K562 (cell line): ENCODE data around the gene MBOAT2. TPM values are rescaled to one million over a fixed set of nuclear protein-coding genes. Genes with fewer than 3 reads are reported as not detected.

ENCODE experiments used
- ATAC-seq: fragments of 200-7000 bp; cut with Tn5 transposase; 3 replicates; pipeline ENCODE4 v1.9.1; 2020; ENCODE audit warnings: moderate library complexity
- BruUV-seq: library from RNA; stranded (reverse); fragments of 400-500 nt; replicated peaks from 2 replicates; lab custom pipeline; 2021; lab: Mats Ljungman, UMichigan
- CTCF ChIA-PET: fragments of 300-600 bp; formaldehyde crosslinking; extraction: SDS; loops from one replicate; lab custom pipeline; 2021; ENCODE audit warnings: low intra/inter-chr PET ratio; lab: Yijun Ruan, JAX
- POLR2A ChIA-PET: fragments of 300-600, 350-650 bp; sonication (Branson Sonifier 250); formaldehyde crosslinking; extraction: SDS; loops from one replicate; lab custom pipeline; 2021; ENCODE audit warnings: antibody characterized with exemption, inconsistent platforms; lab: Yijun Ruan, JAX
- DNase-seq, 4 experiments: peaks; one replicate each; pipeline versions ENCODE4 v3.0.0 to v3.0.0-alpha.2; 2011 to 2018; ENCODE audit warnings: low spot score in 3 of 4, mixed read lengths in 3 of 4; ENCODE audit errors: extremely low read depth in 1 of 4
- FAIRE-seq: peaks from 2 replicates; lab custom pipeline; 2011; peaks lifted over from hg19 to GRCh38; lab: Jason Lieb, UNC
- H2AFZ ChIP-seq: 2 replicates; pipeline ENCODE4 v1.6.0; 2011; ENCODE audit warnings: low read depth, low read length, control low read depth, inconsistent platforms
- H3K27ac ChIP-seq: fragments of 200-600 bp; 3 replicates; pipeline ENCODE4 v1.8.0; 2011; ENCODE audit warnings: low read depth, mild to moderate bottlenecking, control low read depth, inconsistent platforms, low read length, moderate library complexity, mixed read lengths; ENCODE audit errors: extremely low read depth
- H3K27me3 ChIP-seq, 2 experiments: fragments of 300-600 bp in 1 of 2; 2 replicates in 1 of 2; 3 replicates in 1 of 2; pipeline versions ENCODE4 v1.6.0 to v1.8.0; 2011; ENCODE audit warnings: inconsistent platforms in 2 of 2, low read length in 2 of 2, mild to moderate bottlenecking in 1 of 2, mixed read lengths in 1 of 2, moderate library complexity in 1 of 2; ENCODE audit not compliant: control insufficient read depth in 2 of 2, insufficient read depth in 2 of 2
- H3K36me3 ChIP-seq: fragments of 300-600 bp; 3 replicates; pipeline ENCODE4 v1.8.0; 2011; ENCODE audit warnings: mild to moderate bottlenecking, low read length, inconsistent platforms; ENCODE audit not compliant: control insufficient read depth, insufficient read depth
- H3K4me1 ChIP-seq, 2 experiments: fragments of 200-600 bp in 1 of 2; replicated peaks in 1 of 2; 2 replicates in 1 of 2; 3 replicates in 1 of 2; pipeline versions ENCODE4 v1.5.1 to v1.8.0; 2011; ENCODE audit warnings: inconsistent platforms in 2 of 2, low read length in 2 of 2, mild to moderate bottlenecking in 1 of 2, mixed read lengths in 1 of 2, moderate library complexity in 1 of 2; ENCODE audit not compliant: control insufficient read depth in 2 of 2, insufficient read depth in 2 of 2
- H3K4me2 ChIP-seq: 2 replicates; pipeline ENCODE4 v1.6.1; 2011; ENCODE audit warnings: low read length, control low read depth, inconsistent platforms, mixed read lengths; ENCODE audit not compliant: insufficient read depth
- H3K4me3 ChIP-seq: fragments of 200-600 bp; sonication (generic), shearing (Covaris generic); 2 replicates; pipeline ENCODE4 v1.5.1; 2016; ENCODE audit warnings: control low read depth, inconsistent platforms
- H3K79me2 ChIP-seq: fragments of 200-600 bp; 3 replicates; pipeline ENCODE4 v1.8.0; 2011; ENCODE audit warnings: low read length, inconsistent platforms; ENCODE audit not compliant: control insufficient read depth, insufficient read depth
- H3K9ac ChIP-seq, 2 experiments: 2 replicates each; pipeline versions ENCODE4 v1.6.0 to v1.6.1; 2011; ENCODE audit warnings: low read depth in 2 of 2, low read length in 2 of 2, control low read depth in 1 of 2, inconsistent platforms in 1 of 2, mild to moderate bottlenecking in 1 of 2, mixed read lengths in 1 of 2; ENCODE audit not compliant: insufficient read depth in 1 of 2
- H3K9me1 ChIP-seq: one replicate; pipeline ENCODE4 v1.6.0; 2011; ENCODE audit warnings: inconsistent platforms, mild to moderate bottlenecking, low read length, moderate library complexity; ENCODE audit not compliant: control insufficient read depth, insufficient read depth
- H3K9me3 ChIP-seq: replicated peaks from 2 replicates; pipeline ENCODE4 v1.5.1; 2011; ENCODE audit warnings: low read depth, low read length, inconsistent platforms; ENCODE audit not compliant: control insufficient read depth, insufficient read depth
- H4K20me1 ChIP-seq: replicated peaks from 2 replicates; pipeline ENCODE4 v1.6.1; 2011; ENCODE audit warnings: low read length, inconsistent platforms, mixed read lengths; ENCODE audit not compliant: control insufficient read depth, insufficient read depth
- CHD1 ChIP-seq: fragments of 200-600 bp; sonication (generic); IDR thresholded peaks from one replicate; pipeline ENCODE4 v1.6.1; 2012; ENCODE audit warnings: mild to moderate bottlenecking, moderate library complexity, low read length, inconsistent platforms
- DMBX1 ChIP-seq: fragments of 250-450 bp; sonication (Bioruptor Pico); IDR thresholded peaks from 2 replicates; pipeline ENCODE4 v1.8.0; 2022; ENCODE audit warnings: inconsistent platforms, mild to moderate bottlenecking, moderate library complexity, borderline replicate concordance
- GATA2 ChIP-seq: sonication (generic); formaldehyde crosslinking; IDR thresholded peaks from 2 replicates; pipeline ENCODE4 v1.4.0; 2020; ENCODE audit warnings: mild to moderate bottlenecking, missing genetic modification reagents
- SREBF2 ChIP-seq: sonication (generic); formaldehyde crosslinking; IDR thresholded peaks from 2 replicates; pipeline ENCODE4 v1.4.0; 2020; ENCODE audit warnings: mild to moderate bottlenecking, missing genetic modification reagents
- WGBS: fragments of 100-300 bp; shearing (Covaris generic); methylation state at CpG from one replicate; pipeline ENCODE4 v1.1.6; 2016; ENCODE audit warnings: low coverage, mixed read lengths; ENCODE audit not compliant: insufficient coverage; ENCODE audit errors: missing lambda C conversion rate; 5-methylcytosine and 5-hydroxymethylcytosine counted together
- in situ Hi-C: fragments of 300-500 bp; cut with MboI; formaldehyde crosslinking; loops from 4 replicates; pipeline ENCODE4 v1.15.0; 2018; ENCODE audit warnings: inconsistent platforms, mixed read lengths
- intact Hi-C: fragments of 100-400 bp; cut with micrococcal nuclease; formaldehyde crosslinking; loops from 2 replicates; pipeline ENCODE4 v1.14.2; 2022
- polyA plus RNA-seq, 8 experiments: library from polyadenylated mRNA; depleted of rRNA in 4 of 8; stranded (reverse) in 5 of 8; unstranded in 3 of 8; fragments of >200 nt; fragmentation: Nextera tagmentation in 2 of 8; fragmentation: Illumina TruSeq in 1 of 8; extraction: Ambion mirVana in 2 of 8; extraction: Trizol in 1 of 8; gene quantifications; 2 replicates each; pipeline versions ENCODE4 v1.2.1 to v1.2.3, GENCODE V29; 2011 to 2014; ENCODE audit warnings: inconsistent platforms in 1 of 8, missing spikeins in 1 of 8
- total RNA-seq, 7 experiments: library from RNA; depleted of rRNA in 6 of 7; stranded (reverse); fragments of >200 nt in 6 of 7; fragmentation: Illumina TruSeq in 2 of 7; extraction: Trizol in 2 of 7; gene quantifications; 2 replicates each; pipeline versions ENCODE4 v1.2.1 to v1.2.3, GENCODE V29; 2011 to 2021; ENCODE audit warnings: low replicate concordance in 1 of 7
- TF ChIP-seq, protein P1 (sequence below): fragments of 250-450 bp; sonication (Bioruptor Pico); IDR thresholded peaks from 2 replicates; pipeline ENCODE4 v1.5.1; 2021; ENCODE audit warnings: mild to moderate bottlenecking
- TF ChIP-seq, protein P2 (sequence below): fragments of 250-450 bp; sonication (Bioruptor Pico); IDR thresholded peaks from 2 replicates; pipeline ENCODE4 v1.8.0; 2022; ENCODE audit warnings: inconsistent platforms, mild to moderate bottlenecking, moderate library complexity, borderline replicate concordance

Gene MBOAT2
- total and polyA plus RNA-seq, 9 of the 15 experiments (the other 6 are each of a cell fraction or from before 2014, with no cell fraction given) = 8.4 to 122 (median 27.6) TPM

DNA sequence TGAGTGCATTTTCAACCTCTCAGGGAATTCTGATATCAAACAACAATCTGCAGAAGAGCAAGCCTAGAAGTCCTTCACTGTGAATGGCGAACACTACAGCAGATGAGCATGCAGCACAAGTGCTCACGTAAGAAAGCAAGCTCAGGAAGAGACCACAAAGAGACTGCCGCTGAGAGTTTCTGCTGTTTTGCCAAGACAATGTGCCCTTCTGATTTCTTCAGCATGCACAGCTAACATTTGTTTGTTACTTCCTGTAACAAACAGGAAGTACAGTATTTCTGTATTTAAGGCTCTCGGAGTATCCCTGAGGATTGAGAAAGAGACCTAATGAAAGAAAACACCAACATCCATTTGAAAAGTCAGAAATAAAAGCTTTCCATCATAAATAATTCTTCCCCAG lies 45.9 kb downstream of the MBOAT2 start:
- WGBS = 99% methylated on average over 4 of the region's 4 CpGs
- in situ Hi-C loops (no loop called here), intact Hi-C loops (no loop called here)
- H3K36me3 ChIP-seq = peaks cover 40% of the 10 kb centered on the region
- no peak overlapping the region for H3K9ac ChIP-seq
- ATAC-seq (no peak), FAIRE-seq (no peak), DNase-seq (no peak)
- H4K20me1 ChIP-seq = no peaks in the 10 kb centered on the region
- TF ChIP-seq DMBX1 (CRISPR knock-in tag) = no peak
- TF ChIP-seq, protein P1, sequence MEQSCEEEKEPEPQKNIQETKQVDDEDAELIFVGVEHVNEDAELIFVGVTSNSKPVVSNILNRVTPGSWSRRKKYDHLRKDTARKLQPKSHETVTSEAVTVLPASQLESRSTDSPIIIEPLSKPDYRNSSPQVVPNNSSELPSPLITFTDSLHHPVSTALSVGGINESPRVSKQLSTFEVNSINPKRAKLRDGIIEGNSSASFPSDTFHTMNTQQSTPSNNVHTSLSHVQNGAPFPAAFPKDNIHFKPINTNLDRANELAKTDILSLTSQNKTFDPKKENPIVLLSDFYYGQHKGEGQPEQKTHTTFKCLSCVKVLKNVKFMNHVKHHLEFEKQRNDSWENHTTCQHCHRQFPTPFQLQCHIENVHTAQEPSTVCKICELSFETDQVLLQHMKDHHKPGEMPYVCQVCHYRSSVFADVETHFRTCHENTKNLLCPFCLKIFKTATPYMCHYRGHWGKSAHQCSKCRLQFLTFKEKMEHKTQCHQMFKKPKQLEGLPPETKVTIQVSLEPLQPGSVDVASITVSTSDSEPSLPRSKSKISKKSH (CRISPR knock-in tag) = no peak
- no peak for TF ChIP-seq SREBF2 (CRISPR knock-in tag)
- TF ChIP-seq GATA2 = no peak
- TF ChIP-seq, protein P2, sequence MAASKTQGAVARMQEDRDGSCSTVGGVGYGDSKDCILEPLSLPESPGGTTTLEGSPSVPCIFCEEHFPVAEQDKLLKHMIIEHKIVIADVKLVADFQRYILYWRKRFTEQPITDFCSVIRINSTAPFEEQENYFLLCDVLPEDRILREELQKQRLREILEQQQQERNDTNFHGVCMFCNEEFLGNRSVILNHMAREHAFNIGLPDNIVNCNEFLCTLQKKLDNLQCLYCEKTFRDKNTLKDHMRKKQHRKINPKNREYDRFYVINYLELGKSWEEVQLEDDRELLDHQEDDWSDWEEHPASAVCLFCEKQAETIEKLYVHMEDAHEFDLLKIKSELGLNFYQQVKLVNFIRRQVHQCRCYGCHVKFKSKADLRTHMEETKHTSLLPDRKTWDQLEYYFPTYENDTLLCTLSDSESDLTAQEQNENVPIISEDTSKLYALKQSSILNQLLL (CRISPR knock-in tag) = no peak
- no peak for TF ChIP-seq CHD1
- no peak overlapping the region for H3K4me3 ChIP-seq
- ChIA-PET CTCF (no interaction called here), POLR2A (interaction anchor here (0.9 to 1.2 kb wide), 2 partner anchors 10 to 29 kb away, joined by 3 read pairs; no protein-coding TSS in a partner anchor)
- peaks cover 27% of the 10 kb centered on the region for H3K9me3 ChIP-seq
- H3K4me1 ChIP-seq = no peaks in the 10 kb centered on the region
- no peak overlapping the region for H2AFZ ChIP-seq
- H3K9me1 ChIP-seq = no peaks in the 10 kb centered on the region
- no peak overlapping the region for H3K27ac ChIP-seq
- no peak overlapping the region for H3K4me2 ChIP-seq
- H3K79me2 ChIP-seq = peaks cover 64% of the 10 kb centered on the region
- no TSS peak for BruUV-seq
- H3K27me3 ChIP-seq = no peaks in the 10 kb centered on the region
